SHP77 treated with DMSO at 0.1 percent for 48 hours (cell line): ENCODE data around the gene CSMD2.
A peak's percentile ranks its signal among the peaks of the same experiment; 100 is the strongest.

Experiments used
- DNase-seq: peaks from one replicate; lab custom pipeline; 2025; lab: John Stamatoyannopoulos, UW

The CSMD2 gene

DNA sequence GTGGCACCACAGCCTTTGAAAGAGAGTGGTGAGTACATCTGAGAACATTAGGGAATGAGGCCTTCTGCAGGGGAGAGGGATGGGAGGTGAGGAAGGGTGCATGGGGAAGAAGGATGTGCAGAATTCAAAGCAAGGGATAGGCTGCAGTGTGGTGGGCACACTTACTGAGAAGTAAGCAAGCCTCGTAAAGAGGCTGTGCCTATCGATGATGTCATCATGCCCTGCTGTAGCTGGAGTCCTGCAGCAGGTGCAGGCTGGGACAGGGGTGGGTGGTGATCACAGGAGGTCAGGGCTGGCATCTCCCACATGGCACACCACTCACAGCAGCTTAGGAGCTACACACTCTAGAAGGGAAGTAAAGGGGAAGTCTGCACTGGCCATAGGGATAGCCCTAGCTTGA is 676.4 kb downstream of the CSMD2 start:
- no peak for DNase-seq

DNA sequence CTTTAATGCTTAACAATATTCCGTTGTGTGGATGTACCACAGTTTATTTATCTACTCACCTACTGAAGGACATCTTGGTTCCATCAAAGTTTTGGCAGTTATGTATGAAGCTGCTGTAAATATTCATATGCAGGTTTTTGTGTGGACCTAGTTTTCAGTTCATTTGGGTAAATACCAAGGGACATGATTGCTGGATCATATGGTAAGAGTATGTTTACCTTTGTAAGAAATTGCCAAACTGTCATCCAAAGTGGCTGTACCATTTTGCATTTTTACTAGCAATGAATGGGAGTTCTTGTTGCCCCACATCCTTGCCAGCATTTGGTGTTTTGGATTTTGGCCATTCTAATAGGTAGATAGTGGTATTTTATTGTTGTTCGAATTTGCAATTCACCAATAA is 682.6 kb downstream of the CSMD2 start:
- no peak for DNase-seq

DNA sequence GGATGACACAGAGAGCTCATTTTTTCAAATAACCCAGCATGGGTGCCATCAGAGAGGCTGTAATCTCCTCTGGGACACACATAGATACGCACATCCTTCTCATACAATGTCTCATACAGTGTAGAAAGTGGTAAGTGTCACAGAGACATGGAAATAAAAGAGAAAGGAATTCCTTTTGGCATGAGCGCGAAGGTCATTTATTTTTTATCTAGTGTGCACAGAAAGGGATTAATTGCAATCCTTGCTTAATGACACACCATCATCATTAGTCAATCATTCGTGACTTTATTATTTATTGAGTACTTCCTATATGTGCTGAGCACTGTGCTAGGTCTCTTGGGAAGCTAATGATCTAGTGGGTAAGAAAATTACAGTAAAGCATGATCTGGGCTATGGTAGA is 687.6 kb downstream of the CSMD2 start:
- DNase-seq = no peak

DNA sequence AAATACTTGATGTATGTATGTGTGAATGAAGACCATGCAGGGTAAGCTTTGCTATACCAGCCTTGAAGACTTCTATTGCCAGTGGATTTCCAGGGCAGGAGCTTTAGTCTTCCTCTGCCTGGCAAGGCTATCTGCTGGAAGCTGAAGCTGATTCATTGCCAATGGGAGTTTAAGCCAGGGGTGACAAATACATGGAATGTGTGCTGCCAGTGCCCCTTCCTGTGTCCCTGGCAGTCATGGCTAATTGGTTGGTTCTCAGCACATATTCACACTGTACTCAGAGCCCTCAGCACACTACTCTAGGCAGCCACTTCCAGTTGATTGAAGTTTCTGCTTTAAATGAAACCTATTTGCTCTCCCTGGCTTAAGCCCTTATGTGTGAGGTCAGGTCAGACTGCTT is 691.1 kb downstream of the CSMD2 start:
- DNase-seq = no peak

DNA sequence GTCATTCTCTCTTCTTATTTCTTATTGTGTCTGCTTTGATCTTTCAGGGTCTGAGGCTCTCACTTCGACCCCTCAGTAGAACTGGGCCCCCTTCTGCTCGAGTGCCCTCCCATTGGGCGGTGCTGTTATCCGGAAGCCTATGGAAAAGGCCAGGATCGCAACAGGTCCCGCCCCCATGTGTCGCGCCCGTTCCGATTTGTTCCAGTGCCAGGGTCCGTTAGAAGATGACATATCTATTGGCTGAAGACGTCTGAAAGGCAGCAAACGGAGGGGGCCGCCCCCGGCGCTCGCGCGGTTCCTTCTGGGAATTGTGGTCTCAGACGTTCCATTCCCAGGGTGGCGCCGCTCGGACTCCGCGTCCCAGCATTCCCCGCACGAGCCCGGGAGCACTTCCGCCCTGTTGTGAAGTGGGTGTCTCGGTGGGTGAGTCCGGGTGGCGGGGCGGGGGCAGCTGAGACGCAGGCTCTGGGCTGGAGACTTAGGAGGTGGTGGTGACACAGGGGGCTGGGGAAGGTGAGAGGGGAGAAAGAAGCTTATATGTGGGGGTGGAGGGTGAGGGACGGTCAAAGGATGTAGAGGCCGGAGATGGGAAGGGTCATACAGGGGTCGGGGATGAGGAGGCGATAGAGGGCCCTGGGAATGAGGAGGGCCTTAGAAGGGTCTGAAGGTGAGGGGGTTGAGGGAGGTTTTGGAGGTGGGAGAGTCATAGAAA is 692.6 kb downstream of the CSMD2 start, which contains the start of gene ZSCAN20:
Gene ZSCAN20 (plus strand): TSS at position 377 of the 712 bp plus-strand sequence. CDS start 6,644 bp downstream, outside the sequence.
- peak; percentile 96 for DNase-seq

DNA sequence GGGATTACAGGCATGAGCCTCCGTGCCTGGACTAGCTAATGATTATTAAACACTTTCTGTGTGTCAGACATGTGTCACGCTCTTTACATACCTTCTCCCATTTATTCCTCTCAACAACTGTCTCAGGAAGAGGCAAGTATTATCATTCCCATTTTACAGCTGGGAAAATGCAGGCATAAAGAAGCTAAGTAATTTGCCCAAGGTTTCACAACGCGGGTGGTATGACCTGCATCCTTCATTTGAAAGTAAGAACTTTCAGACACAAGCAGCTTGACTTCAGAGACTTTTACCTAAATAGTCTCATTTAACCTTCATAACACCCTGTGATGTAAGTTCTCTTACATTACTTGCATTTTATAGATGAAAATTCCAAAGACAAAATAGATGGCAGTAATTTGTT is 693.6 kb downstream of the CSMD2 start:
- no peak for DNase-seq

DNA sequence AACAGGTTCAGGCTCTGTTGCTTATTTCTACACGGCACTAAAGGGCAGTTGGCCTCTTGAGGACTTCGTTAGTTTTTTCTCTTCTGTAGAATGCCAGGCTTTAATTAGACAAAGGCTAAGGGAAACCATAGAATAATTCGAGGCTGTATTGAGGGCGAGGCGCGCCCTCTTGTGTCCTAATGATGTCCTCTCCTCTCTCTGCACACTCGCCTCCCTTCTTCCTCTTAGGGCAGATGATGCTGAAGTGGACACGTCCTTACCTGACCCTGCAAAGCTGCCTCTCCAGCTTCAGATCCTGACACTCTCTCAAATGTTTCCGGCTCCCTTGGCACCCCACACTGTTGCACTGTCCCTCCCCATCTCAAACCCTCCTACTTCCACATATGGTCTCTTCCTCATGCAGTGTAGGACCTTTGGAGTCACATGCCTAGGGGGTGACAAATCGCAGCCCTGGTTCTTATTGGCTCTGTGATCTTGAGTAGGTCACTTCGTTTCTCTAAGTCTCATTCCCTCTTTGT is 694.5 kb downstream of the CSMD2 start:
- DNase-seq = peak; percentile 82

DNA sequence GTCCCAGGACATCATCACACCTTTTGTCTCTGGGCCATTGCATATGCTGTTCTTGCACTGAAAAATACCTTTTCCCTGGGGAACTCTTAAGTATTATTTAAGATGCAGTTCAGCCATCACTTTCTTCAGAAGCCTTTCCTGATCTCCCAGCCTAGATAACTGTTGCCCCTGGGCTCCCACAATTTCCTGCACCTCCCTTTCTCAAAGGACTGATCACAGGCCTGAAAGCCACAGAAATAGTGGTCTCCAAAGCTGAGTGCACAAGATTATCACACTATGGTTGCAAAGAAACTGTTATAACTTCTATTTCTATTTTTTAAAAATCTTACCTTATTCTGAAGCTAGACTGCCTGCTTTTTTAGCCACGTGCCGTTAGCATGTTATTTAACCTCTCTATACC is 695.3 kb downstream of the CSMD2 start:
- DNase-seq = no peak

DNA sequence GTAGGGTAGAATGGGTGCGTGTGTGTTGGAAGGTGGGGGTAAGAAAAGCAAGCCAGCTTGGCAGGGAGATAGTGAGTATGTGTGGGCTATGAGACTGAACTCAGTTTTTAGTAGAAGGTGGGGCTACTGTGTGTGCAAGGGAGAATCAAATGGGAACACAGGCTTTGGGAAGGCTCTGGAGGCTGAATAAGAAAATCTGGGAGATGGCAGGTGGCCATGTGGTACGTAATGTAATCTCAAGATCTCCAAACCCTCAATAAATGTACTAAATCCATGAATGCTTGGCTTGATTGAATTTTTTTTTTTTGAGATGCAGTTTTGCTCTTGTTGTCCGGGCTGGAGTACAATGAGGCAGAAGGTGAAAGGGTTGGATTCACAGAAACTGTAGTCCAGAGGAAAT is 696.1 kb downstream of the CSMD2 start:
- no peak for DNase-seq

DNA sequence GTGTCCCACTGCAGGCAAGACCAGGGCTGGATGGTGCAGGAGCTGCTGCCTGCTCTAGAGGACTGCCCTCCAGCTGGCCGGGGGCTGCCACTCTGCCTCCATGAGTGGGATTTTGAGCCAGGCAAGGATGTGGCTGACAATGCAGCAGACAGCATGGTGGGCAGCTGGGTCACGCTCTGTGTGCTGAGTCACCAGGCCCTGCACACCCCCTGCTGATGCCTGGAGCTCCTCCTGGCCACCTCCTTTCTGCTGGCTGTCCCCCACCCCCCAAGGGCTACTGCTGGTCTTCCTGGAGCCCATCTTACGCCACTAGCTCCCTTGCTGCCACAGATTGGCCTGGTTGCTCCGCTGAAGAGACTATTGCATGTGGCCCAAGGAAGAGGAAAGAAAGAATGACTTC is 696.5 kb downstream of the CSMD2 start:
- DNase-seq = no peak

DNA sequence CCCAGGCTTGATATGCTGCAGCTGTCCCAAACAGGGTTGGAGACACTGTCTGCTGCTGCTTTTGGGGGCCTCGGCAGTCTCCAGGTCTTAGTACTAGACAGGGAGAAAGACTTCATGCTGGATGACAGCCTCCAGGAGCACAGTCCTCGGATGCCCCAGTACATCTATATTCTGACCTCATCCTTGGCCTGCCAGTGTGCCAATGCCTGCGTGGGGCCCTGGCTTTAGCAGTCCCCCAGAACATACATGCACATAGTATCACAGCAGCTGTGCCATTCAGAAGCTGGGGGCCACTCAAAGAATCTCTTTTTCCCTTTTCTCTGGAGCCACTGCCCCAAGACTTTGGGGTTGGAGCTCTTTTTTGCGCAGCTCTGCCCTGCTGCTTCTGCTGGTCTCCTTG is 697.0 kb downstream of the CSMD2 start:
- no peak for DNase-seq

DNA sequence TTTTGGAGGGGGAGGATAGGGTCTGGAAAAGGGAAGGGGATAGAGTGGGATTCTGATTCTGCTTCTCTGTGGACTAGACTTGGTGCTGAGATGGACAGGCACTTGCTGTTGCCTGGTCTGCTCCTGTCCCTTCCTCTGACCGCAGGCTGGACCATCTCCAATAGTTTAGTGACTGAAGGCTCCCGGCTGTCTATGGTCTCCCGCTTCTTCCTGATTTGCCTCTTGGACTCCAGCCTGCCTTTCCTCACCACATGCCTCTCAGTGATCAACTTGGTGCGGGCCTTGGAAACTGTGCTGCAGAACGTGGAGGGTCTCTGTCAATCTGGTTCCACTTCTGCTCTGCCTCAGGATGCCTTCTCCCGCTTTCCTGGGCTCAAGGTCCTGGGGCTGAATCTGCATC is 698.9 kb downstream of the CSMD2 start:
- no peak for DNase-seq

DNA sequence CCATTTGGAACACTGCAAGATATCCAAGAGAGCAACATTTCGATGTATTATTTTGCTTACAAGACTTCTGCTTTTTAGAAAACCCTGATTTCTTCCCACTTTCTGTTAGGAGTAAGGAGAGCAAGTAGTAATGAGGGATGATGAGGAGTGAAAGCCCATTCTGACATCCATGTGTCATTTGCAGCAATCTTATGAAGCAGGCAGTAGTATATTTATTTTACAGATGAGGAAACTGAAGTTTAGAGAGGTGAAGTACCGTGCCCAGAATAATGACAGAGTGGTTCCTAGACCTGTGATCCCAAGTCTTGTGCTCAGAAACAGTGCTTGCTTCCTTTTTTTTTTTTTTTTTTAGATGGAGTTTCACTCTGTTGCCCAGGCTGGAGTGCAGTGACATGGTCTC is 699.7 kb downstream of the CSMD2 start:
- DNase-seq = no peak

DNA sequence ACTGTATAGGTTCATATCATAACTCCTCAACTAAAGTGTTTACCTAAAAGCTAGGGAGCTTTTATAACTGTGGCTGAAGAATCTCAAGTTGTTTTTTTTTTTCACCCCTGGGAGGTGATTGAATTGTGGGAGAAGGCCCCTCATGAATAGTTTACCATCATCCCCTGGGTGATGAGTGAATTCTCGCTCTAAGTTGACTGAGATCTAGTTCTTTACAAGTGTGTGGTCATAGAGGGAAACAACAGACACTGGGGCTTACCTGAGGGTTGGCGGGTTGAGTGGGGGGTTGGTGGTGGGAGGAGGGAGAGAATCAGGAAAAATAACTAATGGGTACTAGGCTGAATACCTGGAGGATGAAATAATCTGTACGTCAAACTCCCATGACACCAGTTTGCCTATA is 700.5 kb downstream of the CSMD2 start:
- DNase-seq = no peak
